Stimulated activated CD4-positive, alpha-beta T cell treated with anti-CD3 and anti-CD28 coated beads, Interleukin-12 subunit alpha, Interleukin-12 subunit beta, amount 100 ng/mL, for 48 hours (primary cell): Measurements from ENCODE around the gene WEE2.
"Not testable (repeated sequence)": the region's sequence is repeated elsewhere in the genome, so short reads cannot be mapped to it uniquely, and the experiment has no call there.

Experiments
- DNase-seq, 3 donors: peaks; one replicate each; pipeline ENCODE4 v3.0.0-alpha.2; 2020; ENCODE audit warnings: low read depth in 2 of 3, low spot score in 1 of 3

Gene WEE2

GRCh38 chr7:141689072-141689825 lies 18.9 kb upstream of the WEE2 start:
- not testable (repeated sequence) for DNase-seq

GRCh38 chr7:141691540-141691939 lies 16.6 kb upstream of the WEE2 start:
- DNase-seq = no peak

- DNase-seq = no peak
Measured at GRCh38 chr7:141691961-141692360, 16.2 kb upstream of the WEE2 start.

GRCh38 chr7:141693082-141693481 lies 15.1 kb upstream of the WEE2 start:
- DNase-seq = no peak

- no peak for DNase-seq
Measured at GRCh38 chr7:141695803-141696289, 12.3 kb upstream of the WEE2 start.

- no peak for DNase-seq
Measured at GRCh38 chr7:141696348-141696747, 11.8 kb upstream of the WEE2 start.

GRCh38 chr7:141697211-141697871 lies 10.8 kb upstream of the WEE2 start:
- DNase-seq = no peak

DNA sequence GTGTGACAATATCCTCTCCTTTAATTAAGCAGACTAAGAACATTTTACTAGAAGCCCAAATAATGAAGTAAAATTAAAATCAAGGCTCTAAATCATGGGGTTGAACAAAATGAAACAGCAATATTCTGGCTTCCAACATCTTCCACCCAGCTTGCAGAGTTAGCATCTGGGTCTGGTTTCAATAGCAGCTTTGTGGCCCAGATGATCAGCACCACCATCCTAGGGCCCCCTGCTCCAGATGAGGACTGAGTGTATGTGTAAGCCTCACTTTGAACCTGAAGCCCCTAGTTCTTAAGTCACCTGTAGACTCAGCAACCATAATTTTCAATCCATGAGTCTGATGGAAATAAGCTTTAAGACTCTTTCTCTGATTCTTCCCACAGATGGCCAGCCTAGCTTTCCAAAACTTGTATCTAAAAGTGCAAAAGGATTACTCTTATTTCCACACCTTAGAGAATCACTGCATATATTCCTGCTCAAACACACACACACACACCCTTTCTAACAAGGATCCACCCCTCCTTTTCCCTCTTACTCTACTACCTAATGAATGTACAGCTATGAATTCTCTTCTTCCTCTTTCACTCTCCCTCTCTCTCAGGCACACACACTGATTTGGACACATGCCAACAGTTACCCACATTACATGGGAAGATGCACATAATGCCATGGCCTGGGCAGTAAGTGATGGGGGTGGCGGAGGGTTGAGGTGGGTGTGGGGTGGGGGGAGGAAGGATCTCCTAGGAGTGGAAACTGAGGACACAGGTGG lies 9.7 kb upstream of the WEE2 start:
- DNase-seq = no peak

- no peak for DNase-seq
Measured at GRCh38 chr7:141699860-141700259, 8.3 kb upstream of the WEE2 start.

DNA sequence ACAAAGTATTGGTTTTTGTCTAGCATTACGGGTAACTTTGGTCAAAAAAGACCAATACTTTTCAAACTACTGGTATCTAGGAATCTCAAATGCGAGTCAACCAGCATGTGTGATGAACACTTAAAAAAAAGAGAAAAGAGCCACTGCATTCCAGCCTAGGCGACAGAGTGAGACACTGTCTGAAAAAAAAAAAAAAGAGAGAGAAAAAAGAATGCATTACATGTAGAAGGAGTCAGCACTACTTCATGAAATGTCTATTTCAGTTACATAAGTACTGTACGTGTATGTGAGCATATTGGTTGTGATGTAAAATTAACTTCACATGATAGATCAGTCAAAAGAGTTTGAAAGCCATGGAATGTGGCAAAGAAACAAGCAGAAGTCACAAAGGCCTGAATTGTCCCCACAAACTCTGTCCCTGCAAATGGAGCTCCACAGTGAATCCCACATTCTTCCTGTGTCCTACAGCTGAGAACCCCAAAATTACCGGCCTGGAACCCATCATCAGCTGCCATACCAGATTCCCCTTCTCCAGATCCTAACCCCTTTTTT lies 7.8 kb upstream of the WEE2 start:
- no peak for DNase-seq

DNA sequence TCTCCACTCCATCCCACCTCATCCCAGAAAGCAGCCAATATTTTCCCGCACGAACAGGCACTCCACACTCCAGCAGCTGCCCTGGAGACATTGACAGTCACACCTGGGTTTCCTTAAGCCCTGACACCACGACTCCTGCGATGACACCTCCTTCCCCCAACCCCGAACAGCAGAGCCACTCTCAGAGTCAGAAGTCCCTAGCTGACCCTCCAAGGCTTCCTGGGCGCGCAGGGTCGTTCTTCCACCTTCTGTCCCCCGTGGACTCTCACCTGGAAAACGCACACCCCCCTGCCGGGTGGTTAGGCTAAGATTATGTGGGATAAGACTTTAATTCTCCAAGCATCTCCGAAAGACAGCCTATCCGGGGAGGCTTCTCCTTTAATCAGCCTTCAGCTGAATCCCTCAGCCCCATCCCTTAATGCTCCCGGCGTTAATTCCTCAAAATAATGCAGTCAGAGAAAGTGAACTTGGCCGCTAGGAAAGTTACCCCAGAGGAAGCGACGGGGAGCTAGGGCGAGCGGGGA lies 7.2 kb upstream of the WEE2 start:
- DNase-seq = no peak

- peak; percentile 31 to 52 (median 44) for DNase-seq
Measured at GRCh38 chr7:141701489-141702046, 6.6 kb upstream of the WEE2 start.

GRCh38 chr7:141702047-141702567 lies 6.0 kb upstream of the WEE2 start, which contains the start of gene DENND11:
Gene DENND11, minus strand, starts transcription at chr7:141702166. Its CDS starts 13 bp downstream, at chr7:141702153.
- peak in 1 of 3 donors; percentile 32 for DNase-seq

- no peak for DNase-seq
Measured at GRCh38 chr7:141702892-141703291, 5.3 kb upstream of the WEE2 start.

DNA sequence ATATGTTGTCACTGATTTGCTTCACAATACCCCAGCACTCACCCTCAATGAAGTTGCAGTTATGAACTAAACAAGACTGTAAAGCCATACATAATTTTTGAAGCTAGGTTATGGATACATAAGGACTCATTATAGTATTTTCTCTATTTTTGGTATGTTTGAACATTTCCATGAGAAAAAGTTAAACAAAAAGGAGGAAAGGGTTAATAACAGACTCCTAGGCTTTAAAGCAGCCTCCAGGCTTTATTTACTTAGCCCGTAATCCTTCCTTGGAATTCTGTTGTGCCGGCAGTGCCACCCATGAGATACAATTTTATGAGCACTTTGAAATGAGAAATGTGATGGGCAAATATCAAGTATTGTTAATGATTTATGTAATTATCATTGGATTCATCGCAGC lies 4.0 kb upstream of the WEE2 start:
- no peak for DNase-seq

DNA sequence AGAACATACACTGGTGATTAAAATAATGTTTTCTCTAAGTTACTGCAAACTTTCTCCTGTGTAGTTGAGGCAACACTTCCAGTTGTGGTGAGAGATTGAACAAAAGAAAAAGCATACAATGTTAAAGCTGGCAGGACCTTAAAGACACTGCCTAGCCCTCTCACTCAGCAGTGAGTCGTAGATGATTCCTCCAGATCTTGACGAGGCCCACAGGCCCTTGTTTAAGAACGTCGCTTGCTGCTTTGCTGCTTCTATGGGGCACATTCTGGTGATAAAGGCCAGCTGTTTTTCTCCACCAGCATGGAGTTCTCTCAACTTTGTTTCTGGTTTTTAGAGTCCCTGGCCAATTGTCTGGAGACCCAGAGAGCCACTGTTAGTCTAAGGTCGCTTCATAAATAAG lies 3.4 kb upstream of the WEE2 start:
- DNase-seq = no peak

GRCh38 chr7:141706239-141707064 lies 1.7 kb upstream of the WEE2 start:
- DNase-seq = no peak

DNA sequence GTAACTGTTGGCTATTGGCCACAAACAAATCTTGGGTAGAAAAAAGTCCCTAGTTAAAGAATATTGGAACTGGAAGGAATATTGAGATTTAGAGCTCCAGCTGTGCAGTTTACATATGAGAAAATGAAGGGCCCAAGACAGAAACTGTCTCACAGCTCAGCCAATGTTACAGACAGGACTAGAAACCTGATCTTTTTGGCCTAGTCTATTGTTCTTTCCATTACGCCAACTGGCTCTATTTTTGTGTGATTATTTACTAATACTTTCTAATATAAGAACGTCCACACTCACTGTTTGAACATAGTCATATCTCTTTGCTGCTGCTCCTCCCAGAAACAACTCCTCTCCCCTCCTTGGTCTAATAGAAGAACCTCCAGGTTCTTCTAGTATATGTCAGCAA lies 1.2 kb downstream of the WEE2 start:
- no peak for DNase-seq

DNA sequence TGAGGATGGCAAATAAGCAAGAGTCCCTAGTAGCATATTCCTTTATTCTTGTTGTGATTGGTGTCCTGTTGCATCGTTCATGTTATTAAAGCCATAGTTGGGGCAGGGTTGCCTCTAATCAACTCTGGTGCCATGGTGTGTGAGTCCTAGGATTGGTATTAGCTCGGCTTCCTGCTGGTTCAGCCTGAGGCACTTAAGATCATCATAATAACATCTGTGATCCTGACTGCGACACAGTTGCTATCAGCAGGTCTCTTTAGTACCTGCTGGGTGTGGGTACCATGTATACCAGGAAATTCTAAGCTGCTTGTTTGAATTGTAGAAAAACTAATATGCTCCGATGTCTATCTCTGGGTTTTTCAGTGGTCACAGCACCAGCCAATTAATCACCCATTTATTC lies 1.6 kb downstream of the WEE2 start:
- no peak for DNase-seq

DNA sequence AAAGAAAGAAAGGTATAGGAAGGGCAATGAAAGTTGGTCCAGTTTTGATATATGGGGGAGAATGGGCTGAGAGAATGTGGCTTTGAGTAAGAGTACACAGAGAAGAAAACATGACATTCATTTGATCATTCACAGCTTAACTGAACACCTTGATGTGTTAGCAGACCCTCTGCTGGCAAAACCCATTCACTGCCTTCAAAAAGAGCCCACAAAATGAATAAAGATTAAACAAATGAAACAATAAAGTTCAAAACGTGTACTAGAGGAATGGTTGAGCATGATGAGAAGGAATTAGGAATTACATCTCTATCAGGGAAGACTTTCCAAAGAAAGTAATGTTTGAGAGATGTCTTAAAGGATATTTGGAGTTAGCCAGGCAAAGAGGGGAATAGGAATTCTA lies 2.1 kb downstream of the WEE2 start:
- no peak for DNase-seq
